HG03196 (cell line): ENCODE data around the gene OR13C8.

Experiments used
- ATAC-seq: cut with Tn5 transposase; IDR thresholded peaks from one replicate; pipeline ENCODE4 v1.9.1; 2021; ENCODE audit not compliant: unreplicated experiment

OR13C8 gene

GRCh38 chr9:104611213-104611612 is 42.2 kb downstream of the OR13C8 start:
- no peak for ATAC-seq

- no peak for ATAC-seq
These were observed 48.5 kb downstream of the OR13C8 start for GRCh38 chr9:104617418-104617817.

DNA sequence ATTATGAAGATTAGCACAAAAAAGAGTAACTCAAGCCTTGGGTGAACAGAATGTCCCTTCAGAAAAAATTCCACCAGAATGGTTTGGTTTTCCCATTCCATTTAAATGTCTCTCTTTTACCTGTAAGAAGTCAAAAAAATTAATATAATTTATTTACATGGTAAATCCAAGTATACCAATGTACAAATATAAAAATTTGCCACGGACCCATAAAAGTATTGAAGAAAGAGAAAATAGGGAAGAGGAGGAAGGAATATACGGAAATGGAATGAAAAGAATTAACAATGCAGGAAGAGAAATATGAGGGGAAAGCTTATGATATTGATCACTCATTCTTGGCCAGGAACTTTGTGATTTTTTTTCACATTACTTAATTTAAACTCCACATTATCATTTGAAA is 49.1 kb downstream of the OR13C8 start, which contains the start of gene OR13C9:
OR13C9 (minus strand) TSS at position 101 of the 400 bp plus-strand sequence; CDS start at position 101, 0 bp downstream.
- ATAC-seq = no peak
